Activated T-cell treated with anti-CD3 and anti-CD28 coated beads, Interleukin-2, amount 50 U/mL, for 4 hours (primary cell): ENCODE measurements around the gene ENTPD6. TPM values are rescaled to one million over a fixed set of nuclear protein-coding genes. Genes with fewer than 3 reads are reported as not detected.

Experiments
- ATAC-seq, 2 donors: fragments of 200-7000 bp; cut with Tn5 transposase; one replicate each; pipeline ENCODE4 v1.10.0; 2021
- DNase-seq: peaks from one replicate; pipeline ENCODE4 v3.0.0-alpha.2; 2020
- H3K27me3 Mint-ChIP-seq: one replicate; pipeline ENCODE4 v1.8.0; 2021; ENCODE audit warnings: low read depth, mixed read lengths
- H3K36me3 Mint-ChIP-seq: one replicate; pipeline ENCODE4 v1.8.0; 2022; ENCODE audit warnings: mixed read lengths; ENCODE audit not compliant: insufficient read depth
- H3K4me1 Mint-ChIP-seq: one replicate; pipeline ENCODE4 v1.8.0; 2021; ENCODE audit warnings: low read depth, mixed read lengths
- H3K4me3 Mint-ChIP-seq: one replicate; pipeline ENCODE4 v1.8.0; 2021; ENCODE audit warnings: mild to moderate bottlenecking, moderate library complexity, mixed read lengths
- H3K9me3 Mint-ChIP-seq: one replicate; pipeline ENCODE4 v1.8.0; 2021; ENCODE audit warnings: mixed read lengths
- total RNA-seq, 3 donors: library from RNA; stranded (reverse); gene quantifications; one replicate each; pipeline ENCODE4 v1.2.1, GENCODE V29; 2021

The ENTPD6 gene
- total RNA-seq, 3 donors from 2014 or later = 43.4 to 51.2 (median 47.1) TPM

GRCh38 chr20:25246182-25246999 lies 50.9 kb downstream of the ENTPD6 start:
- peaks cover 5% of the 10 kb centered on the region for H3K9me3 Mint-ChIP-seq
- peaks cover 39% of the 10 kb centered on the region for H3K4me1 Mint-ChIP-seq
- no peak for DNase-seq
- no peak for ATAC-seq
- H3K36me3 Mint-ChIP-seq = peaks cover 2% of the 10 kb centered on the region
- peak overlapping the region; percentile 92 for H3K4me3 Mint-ChIP-seq
- H3K27me3 Mint-ChIP-seq = peaks cover 3% of the 10 kb centered on the region

- H3K4me3 Mint-ChIP-seq = peak overlapping the region; percentile 92
- peaks cover 5% of the 10 kb centered on the region for H3K9me3 Mint-ChIP-seq
- no peaks in the 10 kb centered on the region for H3K27me3 Mint-ChIP-seq
- no peak for ATAC-seq
- H3K4me1 Mint-ChIP-seq = peaks cover 41% of the 10 kb centered on the region
- DNase-seq = no peak
- H3K36me3 Mint-ChIP-seq = peaks cover 2% of the 10 kb centered on the region
These were observed 51.5 kb downstream of the ENTPD6 start for GRCh38 chr20:25247000-25247517.

- ATAC-seq = peak; percentile 25 to 44
- no peak for DNase-seq
- H3K36me3 Mint-ChIP-seq = peaks cover 2% of the 10 kb centered on the region
- H3K4me1 Mint-ChIP-seq = peaks cover 42% of the 10 kb centered on the region
- H3K4me3 Mint-ChIP-seq = peak overlapping the region; percentile 92
- peaks cover 5% of the 10 kb centered on the region for H3K9me3 Mint-ChIP-seq
- no peaks in the 10 kb centered on the region for H3K27me3 Mint-ChIP-seq
These were observed 52.0 kb downstream of the ENTPD6 start for GRCh38 chr20:25247518-25247955.

- H3K9me3 Mint-ChIP-seq = peaks cover 5% of the 10 kb centered on the region
- H3K4me3 Mint-ChIP-seq = peak within 1 kb of the TSS; percentile 92
- H3K36me3 Mint-ChIP-seq = peaks cover 2% of the 10 kb centered on the region
- ATAC-seq (peak; percentile 86), DNase-seq (peak; percentile 67)
- no peaks in the 10 kb centered on the region for H3K27me3 Mint-ChIP-seq
- H3K4me1 Mint-ChIP-seq = peaks cover 43% of the 10 kb centered on the region
These were observed 52.7 kb downstream of the ENTPD6 start, which contains the start of gene PYGB for GRCh38 chr20:25247956-25248785. Gene PYGB (plus strand): TSS chr20:25248085. CDS start chr20:25248179, 94 bp downstream.

GRCh38 chr20:25248786-25249172 lies 53.3 kb downstream of the ENTPD6 start:
- Mint-ChIP-seq H3K9me3 (no peaks in the 10 kb centered on the region), H3K4me1 (peaks cover 45% of the 10 kb centered on the region), H3K4me3 (peak overlapping the region; percentile 88), H3K36me3 (peaks cover 4% of the 10 kb centered on the region), H3K27me3 (no peaks in the 10 kb centered on the region)
- ATAC-seq (no peak), DNase-seq (no peak)

- DNase-seq (no peak), ATAC-seq (no peak)
- Mint-ChIP-seq H3K36me3 (peaks cover 4% of the 10 kb centered on the region), H3K27me3 (no peaks in the 10 kb centered on the region), H3K9me3 (no peaks in the 10 kb centered on the region), H3K4me1 (peaks cover 45% of the 10 kb centered on the region), H3K4me3 (peak overlapping the region; percentile 88)
These were observed 53.9 kb downstream of the ENTPD6 start for GRCh38 chr20:25249198-25249931.

GRCh38 chr20:25250508-25250907 lies 55.0 kb downstream of the ENTPD6 start:
- Mint-ChIP-seq H3K4me1 (peaks cover 47% of the 10 kb centered on the region), H3K36me3 (peaks cover 4% of the 10 kb centered on the region), H3K27me3 (no peaks in the 10 kb centered on the region), H3K4me3 (peak overlapping the region; percentile 88), H3K9me3 (no peaks in the 10 kb centered on the region)
- no peak for ATAC-seq
- DNase-seq = no peak

GRCh38 chr20:25251019-25251418 lies 55.5 kb downstream of the ENTPD6 start:
- DNase-seq = no peak
- ATAC-seq = no peak
- peaks cover 4% of the 10 kb centered on the region for H3K36me3 Mint-ChIP-seq
- no peaks in the 10 kb centered on the region for H3K9me3 Mint-ChIP-seq
- H3K27me3 Mint-ChIP-seq = no peaks in the 10 kb centered on the region
- H3K4me3 Mint-ChIP-seq = no peak overlapping the region
- peaks cover 47% of the 10 kb centered on the region for H3K4me1 Mint-ChIP-seq

- no peaks in the 10 kb centered on the region for H3K9me3 Mint-ChIP-seq
- H3K4me3 Mint-ChIP-seq = no peak overlapping the region
- DNase-seq (no peak), ATAC-seq (no peak)
- H3K4me1 Mint-ChIP-seq = peaks cover 42% of the 10 kb centered on the region
- no peaks in the 10 kb centered on the region for H3K27me3 Mint-ChIP-seq
- peaks cover 4% of the 10 kb centered on the region for H3K36me3 Mint-ChIP-seq
These were observed 56.0 kb downstream of the ENTPD6 start for GRCh38 chr20:25251558-25251957.

GRCh38 chr20:25252230-25252651 lies 56.7 kb downstream of the ENTPD6 start:
- Mint-ChIP-seq H3K4me1 (peaks cover 35% of the 10 kb centered on the region), H3K9me3 (no peaks in the 10 kb centered on the region), H3K4me3 (no peak overlapping the region), H3K27me3 (no peaks in the 10 kb centered on the region), H3K36me3 (peaks cover 4% of the 10 kb centered on the region)
- DNase-seq = no peak
- ATAC-seq = no peak

- Mint-ChIP-seq H3K4me1 (peaks cover 36% of the 10 kb centered on the region), H3K36me3 (peaks cover 4% of the 10 kb centered on the region), H3K27me3 (no peaks in the 10 kb centered on the region), H3K9me3 (no peaks in the 10 kb centered on the region), H3K4me3 (no peak overlapping the region)
- ATAC-seq = no peak
- no peak for DNase-seq
These were observed 57.3 kb downstream of the ENTPD6 start for GRCh38 chr20:25252686-25253421.

GRCh38 chr20:25253606-25254275 lies 58.2 kb downstream of the ENTPD6 start:
- DNase-seq (no peak), ATAC-seq (no peak)
- Mint-ChIP-seq H3K27me3 (no peaks in the 10 kb centered on the region), H3K4me1 (peaks cover 36% of the 10 kb centered on the region), H3K4me3 (no peak overlapping the region), H3K9me3 (no peaks in the 10 kb centered on the region), H3K36me3 (peaks cover 6% of the 10 kb centered on the region)

GRCh38 chr20:25254571-25254970 lies 59.1 kb downstream of the ENTPD6 start:
- ATAC-seq (no peak), DNase-seq (no peak)
- Mint-ChIP-seq H3K4me1 (peaks cover 36% of the 10 kb centered on the region), H3K4me3 (no peak overlapping the region), H3K9me3 (no peaks in the 10 kb centered on the region), H3K36me3 (peaks cover 8% of the 10 kb centered on the region), H3K27me3 (no peaks in the 10 kb centered on the region)
